Mesothelial cell of epicardium (in vitro differentiated cells): ENCODE measurements around the gene GTF3C2. TPM values are rescaled to one million over a fixed set of nuclear protein-coding genes. Genes with fewer than 3 reads are reported as not detected.
A peak's percentile ranks its signal among the peaks of the same experiment; 100 is the strongest.
"Not testable (repeated sequence)": the region's sequence is repeated elsewhere in the genome, so short reads cannot be mapped to it uniquely, and the experiment has no call there.

Source experiments
- DNase-seq, 2 experiments: peaks; one replicate each; pipeline ENCODE4 v3.0.0; 2021; ENCODE audit warnings: low spot score in 2 of 2; ENCODE audit not compliant: unreplicated experiment in 2 of 2
- H3K27ac Mint-ChIP-seq: 2 replicates; pipeline ENCODE4 v1.8.0; 2021; ENCODE audit warnings: mixed read lengths
- H3K27me3 Mint-ChIP-seq: 2 replicates; pipeline ENCODE4 v1.8.0; 2021; ENCODE audit warnings: low read depth, mixed read lengths
- H3K36me3 Mint-ChIP-seq: 2 replicates; pipeline ENCODE4 v1.8.0; 2021; ENCODE audit warnings: mixed read lengths
- H3K4me1 Mint-ChIP-seq: 2 replicates; pipeline ENCODE4 v1.8.0; 2021; ENCODE audit warnings: mixed read lengths
- H3K4me3 Mint-ChIP-seq: 2 replicates; pipeline ENCODE4 v1.8.0; 2021; ENCODE audit warnings: mild to moderate bottlenecking, moderate library complexity, mixed read lengths
- H3K9me3 Mint-ChIP-seq: 2 replicates; pipeline ENCODE4 v1.8.0; 2021; ENCODE audit warnings: mixed read lengths
- CTCF ChIP-seq: fragments of 200-600 bp; sonication (generic); IDR thresholded peaks from one replicate; pipeline ENCODE4 v1.5.0; 2021; ENCODE audit warnings: antibody characterized with exemption; ENCODE audit not compliant: unreplicated experiment
- total RNA-seq: library from RNA; stranded (reverse); gene quantifications from 3 replicates; pipeline ENCODE4 v1.2.1, GENCODE V29; 2021

Gene GTF3C2
- total RNA-seq, 1 donor from 2014 or later, result 87.5 TPM

- Mint-ChIP-seq H3K27ac (no peak overlapping the region), H3K4me1 (no peaks in the 10 kb centered on the region), H3K4me3 (no peak overlapping the region), H3K36me3 (peaks cover 17% of the 10 kb centered on the region), H3K27me3 (peaks cover 47% of the 10 kb centered on the region), H3K9me3 (no peaks in the 10 kb centered on the region)
- DNase-seq, result no peak
- TF ChIP-seq CTCF, result no peak
Measured at GRCh38 chr2:27306573-27307286, 49.8 kb downstream of the GTF3C2 start.

GRCh38 chr2:27306136-27306535 is 50.4 kb downstream of the GTF3C2 start:
- peaks cover 47% of the 10 kb centered on the region for H3K27me3 Mint-ChIP-seq
- no peaks in the 10 kb centered on the region for H3K4me1 Mint-ChIP-seq
- TF ChIP-seq CTCF, result no peak
- no peak for DNase-seq
- no peak overlapping the region for H3K27ac Mint-ChIP-seq
- no peaks in the 10 kb centered on the region for H3K9me3 Mint-ChIP-seq
- H3K4me3 Mint-ChIP-seq, result no peak overlapping the region
- peaks cover 11% of the 10 kb centered on the region for H3K36me3 Mint-ChIP-seq

GRCh38 chr2:27305516-27305915 is 51.0 kb downstream of the GTF3C2 start:
- no peak overlapping the region for H3K4me3 Mint-ChIP-seq
- H3K27ac Mint-ChIP-seq, result no peak overlapping the region
- peaks cover 11% of the 10 kb centered on the region for H3K36me3 Mint-ChIP-seq
- H3K9me3 Mint-ChIP-seq, result no peaks in the 10 kb centered on the region
- peaks cover 47% of the 10 kb centered on the region for H3K27me3 Mint-ChIP-seq
- DNase-seq, result no peak
- H3K4me1 Mint-ChIP-seq, result no peaks in the 10 kb centered on the region
- TF ChIP-seq CTCF, result no peak

GRCh38 chr2:27304488-27305240 is 51.9 kb downstream of the GTF3C2 start:
- H3K4me1 Mint-ChIP-seq, result no peaks in the 10 kb centered on the region
- TF ChIP-seq CTCF, result no peak
- no peak for DNase-seq
- peaks cover 7% of the 10 kb centered on the region for H3K36me3 Mint-ChIP-seq
- no peak overlapping the region for H3K4me3 Mint-ChIP-seq
- no peaks in the 10 kb centered on the region for H3K9me3 Mint-ChIP-seq
- H3K27me3 Mint-ChIP-seq, result peaks cover 47% of the 10 kb centered on the region
- H3K27ac Mint-ChIP-seq, result no peak overlapping the region

- Mint-ChIP-seq H3K4me1 (no peaks in the 10 kb centered on the region), H3K36me3 (no peaks in the 10 kb centered on the region), H3K4me3 (peak overlapping the region; percentile 31), H3K27ac (no peak overlapping the region), H3K27me3 (peaks cover 47% of the 10 kb centered on the region), H3K9me3 (no peaks in the 10 kb centered on the region)
- no peak for DNase-seq
- peak; percentile 88 for TF ChIP-seq CTCF
Measured at GRCh38 chr2:27303093-27304025, 53.2 kb downstream of the GTF3C2 start.

- not testable (repeated sequence) for H3K9me3 Mint-ChIP-seq, H3K36me3 Mint-ChIP-seq, DNase-seq, H3K4me3 Mint-ChIP-seq, H3K4me1 Mint-ChIP-seq, H3K27ac Mint-ChIP-seq
- H3K27me3 Mint-ChIP-seq, result peaks cover 35% of the 10 kb centered on the region
Measured at GRCh38 chr2:27300606-27301005, 56.0 kb downstream of the GTF3C2 start.
